ENCODE data around the gene SLC6A9.

SLC6A9 gene

DNA sequence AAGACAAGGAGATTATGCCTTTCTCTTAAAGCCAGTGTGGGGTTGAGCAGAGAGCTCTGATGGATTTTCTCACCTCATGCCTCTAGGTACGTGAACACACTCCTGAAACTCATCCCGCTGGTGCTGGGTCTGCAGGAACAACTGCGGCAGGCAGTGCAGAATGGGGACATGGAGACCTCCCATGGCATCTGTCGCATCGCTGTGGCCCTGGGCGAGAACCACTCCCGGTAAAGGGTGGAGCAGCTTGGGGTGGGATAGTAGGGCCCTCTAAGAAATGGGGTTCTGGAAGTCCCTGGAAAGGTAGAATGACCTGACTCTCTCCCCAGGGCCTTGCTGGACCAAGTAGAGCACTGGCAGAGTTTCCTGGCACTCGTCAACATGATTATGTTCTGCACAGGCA is 75.0 kb downstream of the SLC6A9 start:
- DNase-seq (ENCODE audit: low read depth): no peak
- no peak overlapping the region for H3K4me3 ChIP-seq (ENCODE audit: low read depth, low read length)
- TF ChIP-seq, protein P1, sequence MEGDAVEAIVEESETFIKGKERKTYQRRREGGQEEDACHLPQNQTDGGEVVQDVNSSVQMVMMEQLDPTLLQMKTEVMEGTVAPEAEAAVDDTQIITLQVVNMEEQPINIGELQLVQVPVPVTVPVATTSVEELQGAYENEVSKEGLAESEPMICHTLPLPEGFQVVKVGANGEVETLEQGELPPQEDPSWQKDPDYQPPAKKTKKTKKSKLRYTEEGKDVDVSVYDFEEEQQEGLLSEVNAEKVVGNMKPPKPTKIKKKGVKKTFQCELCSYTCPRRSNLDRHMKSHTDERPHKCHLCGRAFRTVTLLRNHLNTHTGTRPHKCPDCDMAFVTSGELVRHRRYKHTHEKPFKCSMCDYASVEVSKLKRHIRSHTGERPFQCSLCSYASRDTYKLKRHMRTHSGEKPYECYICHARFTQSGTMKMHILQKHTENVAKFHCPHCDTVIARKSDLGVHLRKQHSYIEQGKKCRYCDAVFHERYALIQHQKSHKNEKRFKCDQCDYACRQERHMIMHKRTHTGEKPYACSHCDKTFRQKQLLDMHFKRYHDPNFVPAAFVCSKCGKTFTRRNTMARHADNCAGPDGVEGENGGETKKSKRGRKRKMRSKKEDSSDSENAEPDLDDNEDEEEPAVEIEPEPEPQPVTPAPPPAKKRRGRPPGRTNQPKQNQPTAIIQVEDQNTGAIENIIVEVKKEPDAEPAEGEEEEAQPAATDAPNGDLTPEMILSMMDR (IDR thresholded peaks at IDR 0.05; ENCODE audit: low read depth, low read length, missing control alignments): no peak

DNA sequence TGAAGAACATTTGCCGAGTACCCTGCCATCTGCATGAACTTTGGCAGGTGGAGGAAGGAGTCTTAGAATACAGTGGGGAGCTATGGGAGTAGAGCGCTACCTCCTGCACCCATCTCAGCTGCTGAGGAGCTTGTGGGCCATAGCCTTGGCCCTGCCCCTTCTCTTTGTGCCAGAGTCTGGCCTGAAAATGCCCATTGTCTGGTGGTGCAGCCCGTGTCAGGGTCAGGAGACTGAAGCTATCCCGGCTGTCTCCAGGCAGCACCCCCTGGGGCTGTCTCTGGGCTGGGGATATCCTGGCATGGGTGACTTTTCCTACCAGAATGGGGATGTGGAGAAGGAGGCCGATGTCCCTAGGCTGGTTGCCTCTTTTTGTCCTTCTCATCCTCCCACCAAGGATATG is 77.2 kb downstream of the SLC6A9 start:
- DNase-seq (ENCODE audit: low read depth): no peak
- H3K4me3 ChIP-seq (ENCODE audit: low read depth, low read length): no peak overlapping the region
- TF ChIP-seq, protein P1 (IDR thresholded peaks at IDR 0.05; ENCODE audit: low read depth, low read length, missing control alignments): no peak

DNA sequence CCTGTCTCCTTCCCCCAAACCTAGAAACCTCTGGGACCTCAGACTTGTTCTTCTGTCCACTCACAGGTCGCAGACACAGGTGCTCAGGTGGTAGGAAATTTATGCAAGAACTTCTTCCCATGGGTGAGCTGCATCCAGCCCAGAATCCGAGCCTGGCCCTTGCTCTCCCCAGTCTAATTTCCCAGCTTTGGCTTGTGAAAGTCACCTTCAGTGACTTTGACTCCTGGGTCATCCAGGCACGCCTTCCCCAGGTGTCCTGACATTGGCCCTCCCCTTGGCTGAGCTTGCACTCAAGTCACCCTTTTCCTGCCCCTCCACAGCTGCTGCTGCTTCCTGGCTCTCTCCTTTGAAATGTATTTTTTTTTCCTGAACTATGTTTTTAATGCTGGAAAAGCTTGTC is 77.9 kb downstream of the SLC6A9 start:
- no peak for DNase-seq (ENCODE audit: low read depth)
- H3K4me3 ChIP-seq (ENCODE audit: low read depth, low read length): no peak overlapping the region
- TF ChIP-seq, protein P1 (IDR thresholded peaks at IDR 0.05; ENCODE audit: low read depth, low read length, missing control alignments): no peak

DNA sequence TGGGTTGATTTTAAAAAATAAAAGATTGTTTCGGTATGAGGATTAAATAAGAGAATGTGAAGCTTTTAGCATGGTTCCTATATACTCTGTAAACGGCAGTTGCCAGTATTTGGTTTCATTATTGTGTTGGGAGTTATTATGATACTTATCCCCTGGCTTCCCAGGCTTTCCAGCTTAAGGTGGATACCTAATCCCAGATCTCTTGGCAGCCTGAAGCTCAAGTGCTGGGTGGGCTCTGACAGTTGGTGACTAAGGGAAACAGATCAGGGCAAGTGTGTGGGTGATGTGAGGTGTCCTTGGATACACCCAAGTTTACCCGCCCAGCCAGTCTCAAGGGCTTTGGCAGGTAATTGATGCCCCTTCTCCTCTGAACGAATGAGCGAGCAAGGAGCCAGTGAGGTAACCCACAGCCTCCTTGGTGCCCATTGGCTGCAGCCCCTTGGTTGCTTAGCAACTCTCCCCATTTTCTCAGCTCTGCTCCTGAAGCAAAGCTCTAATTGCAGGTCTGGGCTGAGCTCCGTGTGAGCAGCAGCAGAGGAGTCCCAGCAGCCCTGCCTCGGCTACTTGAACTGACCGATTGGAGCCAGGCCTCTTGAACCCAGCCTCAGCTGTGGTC is 78.4 kb downstream of the SLC6A9 start:
- no peak for DNase-seq (ENCODE audit: low read depth)
- TF ChIP-seq, protein P1 (IDR thresholded peaks at IDR 0.05; ENCODE audit: low read depth, low read length, missing control alignments): no peak
- H3K4me3 ChIP-seq (ENCODE audit: low read depth, low read length): no peak overlapping the region

DNA sequence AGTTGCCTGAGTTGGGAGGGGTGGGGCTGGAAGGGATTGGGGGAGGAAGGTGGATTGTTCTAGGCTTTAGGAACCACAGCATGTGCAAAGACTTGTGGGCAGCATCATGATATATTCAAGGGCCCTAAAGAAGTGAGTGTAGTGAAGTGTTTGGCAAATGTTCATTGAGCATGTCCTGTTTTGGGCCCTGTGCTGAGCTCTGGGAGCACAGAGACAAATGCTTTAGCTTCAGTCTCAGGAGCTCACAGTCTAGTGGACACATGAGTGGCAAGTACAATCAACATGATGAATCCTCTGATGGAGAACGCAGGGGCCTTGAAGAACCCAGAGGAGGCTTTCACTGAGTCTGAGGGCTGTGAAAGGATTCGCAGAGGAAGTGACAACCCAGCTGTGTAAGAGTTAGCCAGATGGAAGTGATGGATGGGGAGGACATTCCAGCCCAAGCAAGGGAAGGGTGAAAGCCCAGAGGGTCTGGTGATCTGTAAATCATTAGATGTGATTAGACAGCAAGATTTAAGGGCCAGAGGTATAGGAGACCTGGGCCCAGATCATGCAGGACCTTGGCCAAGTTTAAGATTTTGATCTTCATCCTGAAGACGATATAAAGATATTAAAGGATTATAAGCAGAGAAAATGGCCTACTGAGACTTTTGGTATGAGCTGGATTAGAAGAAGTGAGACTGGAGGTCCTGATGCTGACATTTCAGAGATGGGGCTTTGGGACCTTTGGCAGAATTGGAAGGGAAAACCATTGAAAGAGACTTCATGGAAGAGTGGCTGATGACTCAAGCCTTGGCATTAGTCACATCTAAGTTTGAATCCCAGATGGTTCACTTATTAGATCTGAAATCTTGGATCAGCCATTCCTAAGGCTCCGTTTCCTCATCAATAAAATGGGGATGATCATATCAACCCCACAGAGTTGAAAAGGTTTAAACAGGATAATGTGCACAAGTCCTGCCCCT is 80.0 kb downstream of the SLC6A9 start:
- no peak overlapping the region for H3K4me3 ChIP-seq (ENCODE audit: low read depth, low read length)
- TF ChIP-seq, protein P1 (IDR thresholded peaks at IDR 0.05; ENCODE audit: low read depth, low read length, missing control alignments): no peak
- DNase-seq (ENCODE audit: low read depth): no peak

DNA sequence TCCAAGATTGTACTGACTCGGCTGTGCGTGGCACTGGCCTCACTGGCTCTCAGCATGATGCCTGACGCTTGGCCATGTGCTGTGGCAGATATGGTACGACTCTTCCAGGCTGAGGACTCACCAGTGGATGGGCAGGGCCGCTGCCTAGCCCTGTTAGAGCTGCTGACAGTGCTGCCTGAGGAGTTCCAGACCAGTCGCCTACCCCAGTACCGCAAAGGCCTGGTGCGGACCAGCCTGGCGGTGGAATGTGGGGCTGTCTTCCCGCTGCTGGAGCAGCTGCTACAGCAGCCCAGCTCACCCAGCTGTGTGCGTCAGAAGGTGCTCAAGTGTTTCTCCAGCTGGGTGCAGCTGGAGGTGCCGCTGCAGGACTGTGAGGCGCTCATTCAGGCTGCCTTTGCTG is 81.6 kb downstream of the SLC6A9 start:
- TF ChIP-seq, protein P1 (IDR thresholded peaks at IDR 0.05; ENCODE audit: low read depth, low read length, missing control alignments): no peak
- H3K4me3 ChIP-seq (ENCODE audit: low read depth, low read length): no peak overlapping the region
- DNase-seq (ENCODE audit: low read depth): no peak
